H1 (cell line): ENCODE measurements around the gene LONRF2. TPM values are rescaled to one million over a fixed set of nuclear protein-coding genes. Genes with fewer than 3 reads are reported as not detected.

Experiments
- EP300 ChIP-seq, 2 experiments: IDR thresholded peaks; 1 replicate in 1 of 2; 2 replicates in 1 of 2; pipeline ENCODE4 v1.6.1; 2011 to 2012; ENCODE audit warnings: low read depth in 2 of 2, low read length in 2 of 2, mild to moderate bottlenecking in 2 of 2, borderline replicate concordance in 1 of 2, inconsistent platforms in 1 of 2, moderate library complexity in 1 of 2
- GTF2F1 ChIP-seq: IDR thresholded peaks from 2 replicates; pipeline ENCODE4 v1.6.1; 2012; ENCODE audit warnings: low read depth, low read length, improper control_type of control experiment, borderline replicate concordance
- HDAC6 ChIP-seq: IDR thresholded peaks from one replicate; pipeline ENCODE4 v1.7.1; 2012; ENCODE audit warnings: low read depth, mild to moderate bottlenecking, inconsistent platforms, low read length, moderate library complexity
- TAF1 ChIP-seq: IDR thresholded peaks from 2 replicates; pipeline ENCODE4 v1.6.1; 2011; ENCODE audit warnings: mild to moderate bottlenecking, low read depth, low read length
- TBP ChIP-seq: IDR thresholded peaks from 2 replicates; pipeline ENCODE4 v1.6.1; 2011; ENCODE audit warnings: low read depth, low read length, improper control_type of control experiment
- TCF12 ChIP-seq: IDR thresholded peaks from 2 replicates; pipeline ENCODE4 v1.6.1; 2011; ENCODE audit warnings: low read depth, mild to moderate bottlenecking, low read length
- polyA plus RNA-seq, 7 experiments: library from polyadenylated mRNA; depleted of rRNA in 3 of 7; stranded (reverse) in 5 of 7; unstranded in 2 of 7; fragments of >200 nt in 5 of 7; fragments of 200-250 nt in 2 of 7; gene quantifications; 1 replicate in 5 of 7; 2 replicates in 1 of 7; 4 replicates in 1 of 7; pipeline versions ENCODE4 v1.2.1 to v1.2.3, GENCODE V29; 2011 to 2013; ENCODE audit warnings: missing spikeins in 2 of 7, mixed read lengths in 2 of 7
- total RNA-seq: library from RNA; stranded (reverse); fragmentation: NEBNext Ultra II Directional; extraction: Animal tissue kit (Norgen Biotek cat#: 25700); gene quantifications from 2 replicates; pipeline ENCODE4 v1.2.1, GENCODE V29; 2021
- TF ChIP-seq, protein P1 (sequence below): fragments of 300-600 bp; sonication (generic); IDR thresholded peaks from 2 replicates; pipeline ENCODE4 v1.7.1; 2012; ENCODE audit warnings: low read length, moderate library complexity, mild to moderate bottlenecking, inconsistent platforms; ENCODE audit not compliant: insufficient replicate concordance
- TF ChIP-seq, protein P2 (sequence below): IDR thresholded peaks from 2 replicates; pipeline ENCODE4 v1.6.1; 2012; ENCODE audit warnings: low read length, inconsistent platforms

Gene LONRF2
- total and polyA plus RNA-seq, 2 of the 8 experiments (the other 6 are each of a cell fraction or from before 2014, with no cell fraction given): 0.24 to 0.74 TPM

DNA sequence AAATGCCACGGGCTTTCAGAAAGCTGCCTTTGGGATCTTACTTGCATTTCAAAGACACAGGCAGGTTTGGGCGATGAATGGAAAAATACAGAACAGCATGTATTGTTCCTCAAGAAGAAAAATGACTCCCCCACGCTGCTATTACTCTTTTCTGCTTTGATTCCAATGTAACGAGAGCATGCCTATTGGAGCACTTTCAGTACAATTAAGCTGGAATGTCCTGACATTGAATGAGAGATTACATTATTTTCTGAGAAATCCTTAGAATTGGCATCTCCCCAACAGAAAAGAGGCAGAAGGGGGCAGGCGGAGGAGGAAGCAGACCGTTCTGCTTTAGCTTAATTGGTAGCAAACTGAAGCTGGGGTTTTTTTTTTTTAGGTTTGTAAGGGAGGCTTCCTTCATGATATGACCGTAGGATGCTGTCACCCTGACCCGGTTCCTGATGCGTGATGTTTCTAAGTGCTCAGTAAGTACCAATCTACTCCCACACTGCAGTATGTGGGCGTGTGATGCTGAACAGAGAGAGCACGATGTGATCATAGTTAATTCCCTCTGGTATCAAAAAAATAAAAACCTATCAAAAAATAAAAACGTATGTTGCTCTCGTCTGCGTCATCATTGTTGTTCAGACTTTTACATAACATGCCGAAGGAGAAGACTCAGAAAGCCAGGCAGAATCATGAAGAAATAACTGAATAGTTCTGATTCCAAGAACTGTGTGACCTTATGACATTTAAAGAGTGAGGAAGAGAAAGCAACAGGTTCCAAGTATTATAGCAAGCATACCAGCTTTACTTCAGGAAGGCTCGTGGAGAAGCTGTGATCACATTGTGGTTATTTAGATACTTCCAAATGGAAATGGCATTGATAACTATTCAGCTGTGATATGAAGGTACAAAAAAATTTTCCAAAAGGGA lies 40.5 kb downstream of the LONRF2 start (continued):
- TF ChIP-seq, protein P1, sequence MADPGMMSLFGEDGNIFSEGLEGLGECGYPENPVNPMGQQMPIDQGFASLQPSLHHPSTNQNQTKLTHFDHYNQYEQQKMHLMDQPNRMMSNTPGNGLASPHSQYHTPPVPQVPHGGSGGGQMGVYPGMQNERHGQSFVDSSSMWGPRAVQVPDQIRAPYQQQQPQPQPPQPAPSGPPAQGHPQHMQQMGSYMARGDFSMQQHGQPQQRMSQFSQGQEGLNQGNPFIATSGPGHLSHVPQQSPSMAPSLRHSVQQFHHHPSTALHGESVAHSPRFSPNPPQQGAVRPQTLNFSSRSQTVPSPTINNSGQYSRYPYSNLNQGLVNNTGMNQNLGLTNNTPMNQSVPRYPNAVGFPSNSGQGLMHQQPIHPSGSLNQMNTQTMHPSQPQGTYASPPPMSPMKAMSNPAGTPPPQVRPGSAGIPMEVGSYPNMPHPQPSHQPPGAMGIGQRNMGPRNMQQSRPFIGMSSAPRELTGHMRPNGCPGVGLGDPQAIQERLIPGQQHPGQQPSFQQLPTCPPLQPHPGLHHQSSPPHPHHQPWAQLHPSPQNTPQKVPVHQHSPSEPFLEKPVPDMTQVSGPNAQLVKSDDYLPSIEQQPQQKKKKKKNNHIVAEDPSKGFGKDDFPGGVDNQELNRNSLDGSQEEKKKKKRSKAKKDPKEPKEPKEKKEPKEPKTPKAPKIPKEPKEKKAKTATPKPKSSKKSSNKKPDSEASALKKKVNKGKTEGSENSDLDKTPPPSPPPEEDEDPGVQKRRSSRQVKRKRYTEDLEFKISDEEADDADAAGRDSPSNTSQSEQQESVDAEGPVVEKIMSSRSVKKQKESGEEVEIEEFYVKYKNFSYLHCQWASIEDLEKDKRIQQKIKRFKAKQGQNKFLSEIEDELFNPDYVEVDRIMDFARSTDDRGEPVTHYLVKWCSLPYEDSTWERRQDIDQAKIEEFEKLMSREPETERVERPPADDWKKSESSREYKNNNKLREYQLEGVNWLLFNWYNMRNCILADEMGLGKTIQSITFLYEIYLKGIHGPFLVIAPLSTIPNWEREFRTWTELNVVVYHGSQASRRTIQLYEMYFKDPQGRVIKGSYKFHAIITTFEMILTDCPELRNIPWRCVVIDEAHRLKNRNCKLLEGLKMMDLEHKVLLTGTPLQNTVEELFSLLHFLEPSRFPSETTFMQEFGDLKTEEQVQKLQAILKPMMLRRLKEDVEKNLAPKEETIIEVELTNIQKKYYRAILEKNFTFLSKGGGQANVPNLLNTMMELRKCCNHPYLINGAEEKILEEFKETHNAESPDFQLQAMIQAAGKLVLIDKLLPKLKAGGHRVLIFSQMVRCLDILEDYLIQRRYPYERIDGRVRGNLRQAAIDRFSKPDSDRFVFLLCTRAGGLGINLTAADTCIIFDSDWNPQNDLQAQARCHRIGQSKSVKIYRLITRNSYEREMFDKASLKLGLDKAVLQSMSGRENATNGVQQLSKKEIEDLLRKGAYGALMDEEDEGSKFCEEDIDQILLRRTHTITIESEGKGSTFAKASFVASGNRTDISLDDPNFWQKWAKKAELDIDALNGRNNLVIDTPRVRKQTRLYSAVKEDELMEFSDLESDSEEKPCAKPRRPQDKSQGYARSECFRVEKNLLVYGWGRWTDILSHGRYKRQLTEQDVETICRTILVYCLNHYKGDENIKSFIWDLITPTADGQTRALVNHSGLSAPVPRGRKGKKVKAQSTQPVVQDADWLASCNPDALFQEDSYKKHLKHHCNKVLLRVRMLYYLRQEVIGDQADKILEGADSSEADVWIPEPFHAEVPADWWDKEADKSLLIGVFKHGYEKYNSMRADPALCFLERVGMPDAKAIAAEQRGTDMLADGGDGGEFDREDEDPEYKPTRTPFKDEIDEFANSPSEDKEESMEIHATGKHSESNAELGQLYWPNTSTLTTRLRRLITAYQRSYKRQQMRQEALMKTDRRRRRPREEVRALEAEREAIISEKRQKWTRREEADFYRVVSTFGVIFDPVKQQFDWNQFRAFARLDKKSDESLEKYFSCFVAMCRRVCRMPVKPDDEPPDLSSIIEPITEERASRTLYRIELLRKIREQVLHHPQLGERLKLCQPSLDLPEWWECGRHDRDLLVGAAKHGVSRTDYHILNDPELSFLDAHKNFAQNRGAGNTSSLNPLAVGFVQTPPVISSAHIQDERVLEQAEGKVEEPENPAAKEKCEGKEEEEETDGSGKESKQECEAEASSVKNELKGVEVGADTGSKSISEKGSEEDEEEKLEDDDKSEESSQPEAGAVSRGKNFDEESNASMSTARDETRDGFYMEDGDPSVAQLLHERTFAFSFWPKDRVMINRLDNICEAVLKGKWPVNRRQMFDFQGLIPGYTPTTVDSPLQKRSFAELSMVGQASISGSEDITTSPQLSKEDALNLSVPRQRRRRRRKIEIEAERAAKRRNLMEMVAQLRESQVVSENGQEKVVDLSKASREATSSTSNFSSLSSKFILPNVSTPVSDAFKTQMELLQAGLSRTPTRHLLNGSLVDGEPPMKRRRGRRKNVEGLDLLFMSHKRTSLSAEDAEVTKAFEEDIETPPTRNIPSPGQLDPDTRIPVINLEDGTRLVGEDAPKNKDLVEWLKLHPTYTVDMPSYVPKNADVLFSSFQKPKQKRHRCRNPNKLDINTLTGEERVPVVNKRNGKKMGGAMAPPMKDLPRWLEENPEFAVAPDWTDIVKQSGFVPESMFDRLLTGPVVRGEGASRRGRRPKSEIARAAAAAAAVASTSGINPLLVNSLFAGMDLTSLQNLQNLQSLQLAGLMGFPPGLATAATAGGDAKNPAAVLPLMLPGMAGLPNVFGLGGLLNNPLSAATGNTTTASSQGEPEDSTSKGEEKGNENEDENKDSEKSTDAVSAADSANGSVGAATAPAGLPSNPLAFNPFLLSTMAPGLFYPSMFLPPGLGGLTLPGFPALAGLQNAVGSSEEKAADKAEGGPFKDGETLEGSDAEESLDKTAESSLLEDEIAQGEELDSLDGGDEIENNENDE: no peak
- TF ChIP-seq HDAC6 (no peak), TCF12 (no peak), TBP (no peak), TAF1 (no peak), EP300 (IDR thresholded peaks at IDR 0.05; ENCODE audit: borderline replicate concordance in 1 of 2, low read depth in 2 of 2, low read length in 2 of 2) (no peak), GTF2F1 (no peak)
- TF ChIP-seq, protein P2, sequence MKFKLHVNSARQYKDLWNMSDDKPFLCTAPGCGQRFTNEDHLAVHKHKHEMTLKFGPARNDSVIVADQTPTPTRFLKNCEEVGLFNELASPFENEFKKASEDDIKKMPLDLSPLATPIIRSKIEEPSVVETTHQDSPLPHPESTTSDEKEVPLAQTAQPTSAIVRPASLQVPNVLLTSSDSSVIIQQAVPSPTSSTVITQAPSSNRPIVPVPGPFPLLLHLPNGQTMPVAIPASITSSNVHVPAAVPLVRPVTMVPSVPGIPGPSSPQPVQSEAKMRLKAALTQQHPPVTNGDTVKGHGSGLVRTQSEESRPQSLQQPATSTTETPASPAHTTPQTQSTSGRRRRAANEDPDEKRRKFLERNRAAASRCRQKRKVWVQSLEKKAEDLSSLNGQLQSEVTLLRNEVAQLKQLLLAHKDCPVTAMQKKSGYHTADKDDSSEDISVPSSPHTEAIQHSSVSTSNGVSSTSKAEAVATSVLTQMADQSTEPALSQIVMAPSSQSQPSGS: no peak
